ENCODE data around the gene SYT8.

SYT8 gene

GRCh38 chr11:1791912-1792311 is 42.9 kb upstream of the SYT8 start:
- no peaks in the 10 kb centered on the region for H3K9me2 ChIP-seq (ENCODE audit: low read depth, low read length)
- H3K4me2 ChIP-seq (ENCODE audit: low read length) = no peak overlapping the region
- no peaks in the 10 kb centered on the region for H3K36me3 ChIP-seq (ENCODE audit: insufficient read depth, low read length)
- H2AFZ ChIP-seq (ENCODE audit: low read length) = no peak overlapping the region
- H3K27me3 ChIP-seq (ENCODE audit: insufficient read depth, low read length) = no peaks in the 10 kb centered on the region; the same call in 1 of the 2 replicates
- H3K9ac ChIP-seq (ENCODE audit: low read length) = no peak overlapping the region
- no peaks in the 10 kb centered on the region for H3F3A ChIP-seq (ENCODE audit: insufficient read depth, low read length)
- TF ChIP-seq CTCF (IDR thresholded peaks at IDR 0.05; ENCODE audit: low read length) (no peak), EZH2 (IDR thresholded peaks at IDR 0.05; ENCODE audit: borderline replicate concordance, low read length) (no peak)
- H3K4me1 ChIP-seq (ENCODE audit: insufficient read depth, low read length, severe bottlenecking) = no peaks in the 10 kb centered on the region
- H3K4me3 ChIP-seq (ENCODE audit: low read depth, low read length, poor library complexity, severe bottlenecking) = no peak overlapping the region
- H4K20me1 ChIP-seq (ENCODE audit: insufficient read depth, low read length) = no peaks in the 10 kb centered on the region
- no peaks in the 10 kb centered on the region for H3K79me2 ChIP-seq (ENCODE audit: insufficient read depth, low read length)
- H3K27ac ChIP-seq (ENCODE audit: low read depth, low read length, poor library complexity, severe bottlenecking) = no peak overlapping the region
- no peaks in the 10 kb centered on the region for H3K9me3 ChIP-seq (ENCODE audit: low read length)

- no peak overlapping the region for H3K4me3 ChIP-seq (ENCODE audit: low read depth, low read length, poor library complexity, severe bottlenecking)
- H3K9me2 ChIP-seq (ENCODE audit: low read depth, low read length) = no peaks in the 10 kb centered on the region
- H3K79me2 ChIP-seq (ENCODE audit: insufficient read depth, low read length) = no peaks in the 10 kb centered on the region
- no peaks in the 10 kb centered on the region for H4K20me1 ChIP-seq (ENCODE audit: insufficient read depth, low read length)
- H3K4me2 ChIP-seq (ENCODE audit: low read length) = no peak overlapping the region
- H3K36me3 ChIP-seq (ENCODE audit: insufficient read depth, low read length) = no peaks in the 10 kb centered on the region
- no peak for TF ChIP-seq EZH2 (IDR thresholded peaks at IDR 0.05; ENCODE audit: borderline replicate concordance, low read length)
- TF ChIP-seq CTCF (IDR thresholded peaks at IDR 0.05; ENCODE audit: low read length) = no peak
- no peak overlapping the region for H2AFZ ChIP-seq (ENCODE audit: low read length)
- H3K27me3 ChIP-seq (ENCODE audit: insufficient read depth, low read length) = no peaks in the 10 kb centered on the region; the same call in 1 of the 2 replicates
- H3K27ac ChIP-seq (ENCODE audit: low read depth, low read length, poor library complexity, severe bottlenecking) = no peak overlapping the region
- H3K9me3 ChIP-seq (ENCODE audit: low read length) = no peaks in the 10 kb centered on the region
- H3F3A ChIP-seq (ENCODE audit: insufficient read depth, low read length) = no peaks in the 10 kb centered on the region
- H3K4me1 ChIP-seq (ENCODE audit: insufficient read depth, low read length, severe bottlenecking) = no peaks in the 10 kb centered on the region
- no peak overlapping the region for H3K9ac ChIP-seq (ENCODE audit: low read length)
These were observed 42.3 kb upstream of the SYT8 start for GRCh38 chr11:1792461-1792860.

DNA sequence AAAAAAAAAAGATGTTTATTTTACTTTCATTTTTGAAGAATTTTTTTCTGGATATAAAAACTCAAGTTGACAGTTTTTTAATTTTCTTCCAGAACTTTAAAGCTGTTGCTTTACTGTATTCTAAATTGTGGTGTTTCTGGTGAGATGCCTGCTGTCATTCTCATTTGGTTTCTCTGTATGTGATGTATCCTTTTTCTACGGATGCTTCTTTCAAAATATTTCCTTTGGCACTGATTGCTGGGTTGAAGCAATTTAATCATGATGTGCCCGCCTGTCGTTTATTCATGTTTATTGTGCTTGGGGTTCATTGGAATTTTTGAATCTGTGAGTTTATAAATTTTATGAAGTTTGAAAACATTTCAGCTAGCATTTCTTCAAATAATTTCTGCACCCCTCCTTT is 41.7 kb upstream of the SYT8 start:
- Histone ChIP-seq H4K20me1 (ENCODE audit: insufficient read depth, low read length) (no peaks in the 10 kb centered on the region), H3K27me3 (ENCODE audit: insufficient read depth, low read length) (no peaks in the 10 kb centered on the region; the same call in 1 of the 2 replicates), H3K4me3 (ENCODE audit: low read depth, low read length, poor library complexity, severe bottlenecking) (no peak overlapping the region), H3K9ac (ENCODE audit: low read length) (no peak overlapping the region), H2AFZ (ENCODE audit: low read length) (no peak overlapping the region), H3K36me3 (ENCODE audit: insufficient read depth, low read length) (no peaks in the 10 kb centered on the region), H3K4me2 (ENCODE audit: low read length) (no peak overlapping the region), H3K4me1 (ENCODE audit: insufficient read depth, low read length, severe bottlenecking) (no peaks in the 10 kb centered on the region), H3K9me3 (ENCODE audit: low read length) (no peaks in the 10 kb centered on the region), H3K79me2 (ENCODE audit: insufficient read depth, low read length) (no peaks in the 10 kb centered on the region), H3K9me2 (ENCODE audit: low read depth, low read length) (no peaks in the 10 kb centered on the region), H3K27ac (ENCODE audit: low read depth, low read length, poor library complexity, severe bottlenecking) (no peak overlapping the region), H3F3A (ENCODE audit: insufficient read depth, low read length) (no peaks in the 10 kb centered on the region)
- no peak for TF ChIP-seq EZH2 (IDR thresholded peaks at IDR 0.05; ENCODE audit: borderline replicate concordance, low read length)
- no peak for TF ChIP-seq CTCF (IDR thresholded peaks at IDR 0.05; ENCODE audit: low read length)

Data from OCI-LY1 (cell line).